Astrocyte (in vitro differentiated cells and primary cell): ENCODE measurements around the gene ACADS. TPM values are rescaled to one million over a fixed set of nuclear protein-coding genes. Genes with fewer than 3 reads are reported as not detected.
A peak's percentile ranks its signal among the peaks of the same experiment; 100 is the strongest.

Experiments
- DNase-seq: peaks from one replicate; pipeline ENCODE4 v3.0.0-alpha.2; 2010; ENCODE audit warnings: low read depth
- FAIRE-seq: peaks from 2 replicates; lab custom pipeline; 2011; peaks lifted over from hg19 to GRCh38; lab: Jason Lieb, UNC
- H2AFZ ChIP-seq: 2 replicates; pipeline ENCODE4 v1.6.0; 2012; ENCODE audit warnings: low read depth, low read length, inconsistent platforms
- H3K27ac ChIP-seq: 2 replicates; pipeline ENCODE4 v1.5.1; 2011; ENCODE audit warnings: low read depth, low read length, inconsistent platforms
- H3K27me3 ChIP-seq: 2 replicates; pipeline ENCODE4 v1.6.0; 2011; ENCODE audit warnings: low read length, inconsistent platforms; ENCODE audit not compliant: insufficient read depth
- H3K36me3 ChIP-seq: 2 replicates; pipeline ENCODE4 v1.5.1; 2011; ENCODE audit warnings: low read length, inconsistent platforms; ENCODE audit not compliant: insufficient read depth
- H3K4me1 ChIP-seq: 2 replicates; pipeline ENCODE4 v1.5.1; 2011; ENCODE audit warnings: low read length, inconsistent platforms; ENCODE audit not compliant: insufficient read depth
- H3K4me2 ChIP-seq: 2 replicates; pipeline ENCODE4 v1.6.0; 2012; ENCODE audit warnings: low read length, inconsistent platforms
- H3K4me3 ChIP-seq: 2 replicates; pipeline ENCODE4 v1.5.1; 2011; ENCODE audit warnings: low read depth, mild to moderate bottlenecking, low read length, inconsistent platforms; ENCODE audit not compliant: insufficient read depth
- H3K79me2 ChIP-seq: 2 replicates; pipeline ENCODE4 v1.6.0; 2012; ENCODE audit warnings: mild to moderate bottlenecking, low read length, inconsistent platforms; ENCODE audit not compliant: insufficient read depth
- H3K9ac ChIP-seq: 2 replicates; pipeline ENCODE4 v1.6.0; 2012; ENCODE audit warnings: mild to moderate bottlenecking, low read length, inconsistent platforms
- H3K9me3 ChIP-seq: 2 replicates; pipeline ENCODE4 v1.5.1; 2012; ENCODE audit warnings: low read depth, mild to moderate bottlenecking, low read length, inconsistent platforms; ENCODE audit not compliant: insufficient read depth
- H4K20me1 ChIP-seq: 2 replicates; pipeline ENCODE4 v1.6.0; 2012; ENCODE audit warnings: low read length, inconsistent platforms; ENCODE audit not compliant: insufficient read depth
- H3K27ac Mint-ChIP-seq: one replicate; pipeline ENCODE4 v1.8.0; 2021; ENCODE audit warnings: mild to moderate bottlenecking, mixed read lengths; ENCODE audit not compliant: unreplicated experiment
- H3K27me3 Mint-ChIP-seq: one replicate; pipeline ENCODE4 v1.8.0; 2021; ENCODE audit warnings: low read depth, mixed read lengths; ENCODE audit not compliant: unreplicated experiment
- H3K36me3 Mint-ChIP-seq: one replicate; pipeline ENCODE4 v1.8.0; 2021; ENCODE audit warnings: low read depth, mixed read lengths; ENCODE audit not compliant: unreplicated experiment
- H3K4me1 Mint-ChIP-seq: one replicate; pipeline ENCODE4 v1.8.0; 2021; ENCODE audit warnings: low read depth, mixed read lengths; ENCODE audit not compliant: unreplicated experiment
- H3K4me3 Mint-ChIP-seq: one replicate; pipeline ENCODE4 v1.8.0; 2021; ENCODE audit warnings: mild to moderate bottlenecking, moderate library complexity, mixed read lengths; ENCODE audit not compliant: unreplicated experiment
- H3K9me3 Mint-ChIP-seq: one replicate; pipeline ENCODE4 v1.8.0; 2021; ENCODE audit warnings: mild to moderate bottlenecking, mixed read lengths; ENCODE audit not compliant: unreplicated experiment
- CTCF ChIP-seq: IDR thresholded peaks from 2 replicates; pipeline ENCODE4 v1.5.1; 2011; ENCODE audit warnings: low read depth, mild to moderate bottlenecking, inconsistent platforms, low read length, moderate library complexity; ENCODE audit not compliant: insufficient read depth
- EZH2 ChIP-seq: IDR thresholded peaks from 2 replicates; pipeline ENCODE4 v1.6.1; 2012; ENCODE audit warnings: mild to moderate bottlenecking, low read length, inconsistent platforms; ENCODE audit not compliant: insufficient read depth
- total RNA-seq: library from RNA; stranded (reverse); gene quantifications from 2 replicates; pipeline ENCODE4 v1.2.1, GENCODE V29; 2021

Gene ACADS
- total RNA-seq, 1 donor from 2014 or later = 2.8 TPM

GRCh38 chr12:120783197-120783596, 57.6 kb downstream of the ACADS start:
- H3K79me2 ChIP-seq = no peaks in the 10 kb centered on the region
- no peaks in the 10 kb centered on the region for H3K27me3 ChIP-seq
- H3K4me2 ChIP-seq = peak overlapping the region; percentile 53
- Mint-ChIP-seq H3K9me3 (no peaks in the 10 kb centered on the region), H3K4me1 (peaks cover 7% of the 10 kb centered on the region), H3K36me3 (peaks cover 8% of the 10 kb centered on the region), H3K27ac (no peak overlapping the region), H3K4me3 (no peak overlapping the region), H3K27me3 (no peaks in the 10 kb centered on the region)
- no peak overlapping the region for H3K4me3 ChIP-seq
- FAIRE-seq = no peak
- H3K9ac ChIP-seq = no peak overlapping the region
- H3K27ac ChIP-seq = no peak overlapping the region
- peaks cover 4% of the 10 kb centered on the region for H3K4me1 ChIP-seq
- no peaks in the 10 kb centered on the region for H3K9me3 ChIP-seq
- H2AFZ ChIP-seq = no peak overlapping the region
- peaks cover 3% of the 10 kb centered on the region for H3K36me3 ChIP-seq
- DNase-seq = peak; percentile 67
- TF ChIP-seq EZH2 (no peak), CTCF (no peak)
- no peaks in the 10 kb centered on the region for H4K20me1 ChIP-seq

GRCh38 chr12:120784804-120785203, 59.2 kb downstream of the ACADS start:
- Histone ChIP-seq H3K4me3 (no peak overlapping the region), H3K27me3 (no peaks in the 10 kb centered on the region), H3K79me2 (no peaks in the 10 kb centered on the region), H3K4me1 (peaks cover 4% of the 10 kb centered on the region), H3K27ac (no peak overlapping the region), H4K20me1 (no peaks in the 10 kb centered on the region), H2AFZ (no peak overlapping the region), H3K9me3 (no peaks in the 10 kb centered on the region), H3K9ac (no peak overlapping the region), H3K36me3 (peaks cover 3% of the 10 kb centered on the region), H3K4me2 (no peak overlapping the region)
- no peaks in the 10 kb centered on the region for H3K27me3 Mint-ChIP-seq
- TF ChIP-seq CTCF (no peak), EZH2 (no peak)
- no peak overlapping the region for H3K27ac Mint-ChIP-seq
- H3K4me3 Mint-ChIP-seq = no peak overlapping the region
- H3K36me3 Mint-ChIP-seq = peaks cover 10% of the 10 kb centered on the region
- no peak for DNase-seq
- FAIRE-seq = no peak
- H3K9me3 Mint-ChIP-seq = no peaks in the 10 kb centered on the region
- H3K4me1 Mint-ChIP-seq = peaks cover 7% of the 10 kb centered on the region

DNA sequence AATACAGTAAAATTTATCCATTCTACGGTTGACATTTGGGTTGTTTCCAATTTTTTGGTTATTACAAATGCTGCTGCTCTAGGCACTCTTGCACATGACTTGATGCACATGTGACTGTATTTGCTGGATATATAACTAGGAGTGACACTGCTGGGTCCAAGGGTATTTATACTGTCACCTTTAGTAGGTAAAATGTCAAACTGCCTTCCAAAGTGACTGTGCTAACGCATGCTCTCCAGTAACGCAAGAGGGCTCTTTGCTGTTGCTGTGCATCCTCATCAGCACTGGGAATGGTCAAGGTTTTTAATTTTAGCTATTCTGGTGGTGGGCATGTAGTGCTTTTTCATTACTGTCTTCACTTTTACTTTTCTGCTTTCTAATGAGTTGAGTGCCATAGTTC, 62.3 kb downstream of the ACADS start:
- H3K4me2 ChIP-seq = no peak overlapping the region
- Mint-ChIP-seq H3K27ac (no peak overlapping the region), H3K4me1 (peaks cover 6% of the 10 kb centered on the region), H3K9me3 (no peaks in the 10 kb centered on the region), H3K4me3 (no peak overlapping the region), H3K36me3 (peaks cover 8% of the 10 kb centered on the region), H3K27me3 (no peaks in the 10 kb centered on the region)
- no peaks in the 10 kb centered on the region for H3K27me3 ChIP-seq
- H4K20me1 ChIP-seq = no peaks in the 10 kb centered on the region
- no peaks in the 10 kb centered on the region for H3K36me3 ChIP-seq
- FAIRE-seq (no peak), DNase-seq (no peak)
- H3K79me2 ChIP-seq = no peaks in the 10 kb centered on the region
- H3K4me3 ChIP-seq = no peak overlapping the region
- H3K27ac ChIP-seq = no peak overlapping the region
- H3K9me3 ChIP-seq = no peaks in the 10 kb centered on the region
- H3K4me1 ChIP-seq = peaks cover 4% of the 10 kb centered on the region
- no peak overlapping the region for H3K9ac ChIP-seq
- no peak overlapping the region for H2AFZ ChIP-seq
- TF ChIP-seq CTCF (no peak), EZH2 (no peak)

Other genes with a start within 250 kb of the ACADS start
- 490 and 500 TPM in 2 replicates for gene DYNLL1, start 229.7 kb upstream of the ACADS start, total RNA-seq
- gene COQ5, start 196.7 kb upstream of the ACADS start, total RNA-seq = 22.9 and 23.4 TPM in 2 replicates
- gene RNF10, start 191.5 kb upstream of the ACADS start, total RNA-seq = 181 and 185 TPM in 2 replicates
- 31.3 and 36.0 TPM in 2 replicates for gene POP5, start 144.4 kb upstream of the ACADS start, total RNA-seq
- 0.19 and 0.30 TPM in 2 replicates for gene CABP1, start 85.2 kb upstream of the ACADS start, total RNA-seq
- gene MLEC, start 38.7 kb upstream of the ACADS start, total RNA-seq = 137 and 152 TPM in 2 replicates
- 21.3 and 24.3 TPM in 2 replicates for gene UNC119B, start 15.4 kb upstream of the ACADS start, total RNA-seq
- gene SPPL3, start 178.5 kb downstream of the ACADS start, total RNA-seq = 42.5 and 48.3 TPM in 2 replicates